ENCODE measurements around the gene MAP6.

DNA sequence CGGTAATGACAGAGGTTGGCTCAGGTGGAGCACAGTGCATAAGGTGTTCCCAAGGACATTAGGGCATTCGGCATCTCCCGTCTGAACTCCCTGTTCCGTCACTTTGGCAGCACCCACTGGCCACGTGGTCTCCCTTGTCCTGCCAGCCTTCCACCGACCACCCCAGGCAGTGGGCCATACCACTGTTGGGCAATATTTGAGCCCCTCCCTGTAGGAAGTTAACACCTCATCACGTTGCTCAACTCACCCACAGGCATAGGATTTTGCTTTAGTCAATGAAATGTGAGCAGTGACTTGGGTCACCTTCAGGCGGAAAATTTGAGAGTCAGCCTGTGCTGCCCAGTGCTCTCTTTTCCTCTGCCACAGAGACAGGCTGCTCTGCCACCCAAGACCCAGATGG, 62.7 kb downstream of the MAP6 start:
- TF ChIP-seq CTCF (IDR thresholded peaks at IDR 0.05) (no peak), POLR2A (IDR thresholded peaks at IDR 0.05) (no peak)
